ENCODE data around the gene RNF34. TPM values are rescaled to one million over a fixed set of nuclear protein-coding genes. Genes with fewer than 3 reads are reported as not detected.

RNF34 gene
- total RNA-seq, 1 experiment from 2014 or later: 66.4 TPM

DNA sequence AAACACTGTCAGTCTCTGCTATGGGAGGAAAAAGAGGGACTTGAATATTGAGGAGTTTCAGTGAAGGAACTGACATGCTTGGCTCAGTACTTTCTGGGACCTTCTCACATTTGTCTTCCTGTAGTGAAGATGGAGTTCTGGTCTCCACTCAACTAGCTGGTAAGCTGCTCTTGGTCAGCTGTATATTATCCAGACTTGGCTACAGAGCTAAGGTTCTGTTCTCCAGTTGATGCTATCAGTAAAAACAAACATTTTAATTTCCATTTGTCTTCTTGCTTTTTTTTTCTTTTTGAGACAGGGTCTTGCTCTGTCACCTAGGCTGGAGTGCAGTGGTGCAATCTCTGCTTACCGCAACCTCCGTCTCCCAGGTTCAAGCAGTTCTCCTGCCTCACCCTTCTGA, 5.3 kb downstream of the RNF34 start:
- Histone ChIP-seq H2AFZ (ENCODE audit: low read length) (no peak overlapping the region), H2BK12ac (ENCODE audit: insufficient read length, low read depth, low read length) (no peak overlapping the region), H2AK5ac (ENCODE audit: insufficient read length, low read length) (no peak overlapping the region), H3K4ac (ENCODE audit: low read depth, low read length) (no peak overlapping the region), H3K23ac (ENCODE audit: insufficient read length, low read depth, low read length) (no peak overlapping the region), H3K27me3 (ENCODE audit: insufficient read depth, low read length) (no peaks in the 10 kb centered on the region), H3K23me2 (ENCODE audit: insufficient read length, low read depth, low read length, poor library complexity, severe bottlenecking) (peaks cover 5% of the 10 kb centered on the region), H2BK15ac (ENCODE audit: low read depth, low read length) (no peak overlapping the region), H4K20me1 (ENCODE audit: control insufficient read depth, insufficient read depth, insufficient read length) (no peaks in the 10 kb centered on the region), H3K56ac (ENCODE audit: insufficient read length, low read depth, low read length) (no peak overlapping the region), H4K91ac (ENCODE audit: insufficient read length, low read depth, low read length) (no peak overlapping the region), H2BK120ac (ENCODE audit: low read depth, low read length, poor library complexity, severe bottlenecking) (no peak overlapping the region), H3K9ac (ENCODE audit: extremely low read depth, insufficient read length, low read length) (no peak overlapping the region), H3K79me1 (ENCODE audit: insufficient read depth, low read depth, low read length, poor library complexity, severe bottlenecking) (peaks cover 7% of the 10 kb centered on the region), H4K8ac (replicated peaks; ENCODE audit: insufficient read length, low read depth, low read length) (no peak overlapping the region), H3K4me1 (ENCODE audit: insufficient read depth, low read length) (no peaks in the 10 kb centered on the region), H2BK5ac (ENCODE audit: insufficient read length, low read length) (no peak overlapping the region), H3K18ac (ENCODE audit: insufficient read length, low read depth, low read length) (no peak overlapping the region), H2BK20ac (ENCODE audit: low read depth, low read length, poor library complexity, severe bottlenecking) (no peak overlapping the region), H3T11ph (ENCODE audit: low read length) (no peak overlapping the region), H3K27ac (ENCODE audit: insufficient read length, low read depth, low read length) (no peak overlapping the region), H3K79me2 (ENCODE audit: insufficient read depth, low read length) (peaks cover 19% of the 10 kb centered on the region), H4K5ac (ENCODE audit: insufficient read length, low read depth, low read length) (no peak overlapping the region), H3K14ac (ENCODE audit: insufficient read depth, low read length) (no peak overlapping the region), H3K4me2 (ENCODE audit: insufficient read depth, insufficient read length, low read length) (no peak overlapping the region), H3K9me3 (ENCODE audit: control insufficient read depth, low read depth, low read length) (no peaks in the 10 kb centered on the region)
- peaks cover 11 to 48% (median 44%) of the 10 kb centered on the region in 3 experiments; a peak in 6 of 7 replicates for H3K36me3 Mint-ChIP-seq (ENCODE audit: insufficient read depth in 1 of 3, low read depth in 3 of 3)
- H3K27me3 Mint-ChIP-seq (ENCODE audit: low read depth): no peaks in the 10 kb centered on the region
- peaks cover 16 to 17% of the 10 kb centered on the region in 2 experiments for H3K4me1 Mint-ChIP-seq
- DNase-seq: no peak
- WGBS (ENCODE audit: extremely low coverage, insufficient read length, low lambda C conversion rate): no CpG with 5 or more reads among the region's 2 CpGs
- no peaks in the 10 kb centered on the region for H3K9me3 Mint-ChIP-seq
- TF ChIP-seq, protein P1, sequence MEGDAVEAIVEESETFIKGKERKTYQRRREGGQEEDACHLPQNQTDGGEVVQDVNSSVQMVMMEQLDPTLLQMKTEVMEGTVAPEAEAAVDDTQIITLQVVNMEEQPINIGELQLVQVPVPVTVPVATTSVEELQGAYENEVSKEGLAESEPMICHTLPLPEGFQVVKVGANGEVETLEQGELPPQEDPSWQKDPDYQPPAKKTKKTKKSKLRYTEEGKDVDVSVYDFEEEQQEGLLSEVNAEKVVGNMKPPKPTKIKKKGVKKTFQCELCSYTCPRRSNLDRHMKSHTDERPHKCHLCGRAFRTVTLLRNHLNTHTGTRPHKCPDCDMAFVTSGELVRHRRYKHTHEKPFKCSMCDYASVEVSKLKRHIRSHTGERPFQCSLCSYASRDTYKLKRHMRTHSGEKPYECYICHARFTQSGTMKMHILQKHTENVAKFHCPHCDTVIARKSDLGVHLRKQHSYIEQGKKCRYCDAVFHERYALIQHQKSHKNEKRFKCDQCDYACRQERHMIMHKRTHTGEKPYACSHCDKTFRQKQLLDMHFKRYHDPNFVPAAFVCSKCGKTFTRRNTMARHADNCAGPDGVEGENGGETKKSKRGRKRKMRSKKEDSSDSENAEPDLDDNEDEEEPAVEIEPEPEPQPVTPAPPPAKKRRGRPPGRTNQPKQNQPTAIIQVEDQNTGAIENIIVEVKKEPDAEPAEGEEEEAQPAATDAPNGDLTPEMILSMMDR (conservative IDR thresholded peaks at IDR 0.05): no peak
- H3K27ac Mint-ChIP-seq: no peak overlapping the region
- no peak overlapping the region for H3K4me3 Mint-ChIP-seq

Data from H9 (cell line).